Peyer's patch (tissue), 4 donors: Measurements from ENCODE around the gene CARMIL3. TPM values are rescaled to one million over a fixed set of nuclear protein-coding genes. Genes with fewer than 3 reads are reported as not detected.
A peak's percentile ranks its signal among the peaks of the same experiment; 100 is the strongest.

Experiments
- DNase-seq, 3 donors: peaks; one replicate each; pipeline ENCODE4 v3.0.0-alpha.2; 2017 to 2019
- H3K27ac ChIP-seq, 4 donors: fragments of 200-600 bp; sonication (generic); one replicate each; pipeline ENCODE4 v1.5.1; 2016 to 2019
- H3K27me3 ChIP-seq, 2 donors: fragments of 200-600 bp; sonication (generic); one replicate each; pipeline ENCODE4 v1.5.1; 2019
- H3K36me3 ChIP-seq, 3 donors: fragments of 200-600 bp; sonication (generic); one replicate each; pipeline ENCODE4 v1.5.1; 2016 to 2019
- H3K4me1 ChIP-seq, 4 donors: fragments of 200-600 bp; sonication (generic); one replicate each; pipeline ENCODE4 v1.5.1; 2016 to 2019
- H3K4me3 ChIP-seq, 4 donors: fragments of 200-600 bp; sonication (generic); 1 replicate in 3 of 4; 2 replicates in 1 of 4; pipeline ENCODE4 v1.5.1; 2016 to 2019; ENCODE audit warnings: mild to moderate bottlenecking in 1 of 4
- H3K9me3 ChIP-seq, 4 donors: fragments of 200-600 bp; sonication (generic); one replicate each; pipeline ENCODE4 v1.5.1; 2016 to 2019; ENCODE audit warnings: mild to moderate bottlenecking in 1 of 4
- CTCF ChIP-seq, 6 experiments: fragments of 450-650 bp in 4 of 6; fragments of 200-600 bp in 2 of 6; sonication (generic) in 1 of 6; IDR thresholded peaks; one replicate each; pipeline ENCODE4 v1.5.1; 2017 to 2019; ENCODE audit warnings: antibody characterized with exemption in 6 of 6, mild to moderate bottlenecking in 3 of 6, moderate library complexity in 1 of 6
- POLR2A ChIP-seq, 2 donors: fragments of 450-650 bp; IDR thresholded peaks; one replicate each; pipeline ENCODE4 v1.5.1; 2017; ENCODE audit warnings: antibody characterized with exemption in 2 of 2, mild to moderate bottlenecking in 2 of 2, moderate library complexity in 2 of 2
- total RNA-seq, 4 donors: library from RNA; depleted of rRNA; stranded (reverse); fragments of >200 nt; gene quantifications; one replicate each; pipeline ENCODE4 v1.1.0, GENCODE V29; 2016

CARMIL3 gene
- total RNA-seq, 4 donors from 2014 or later: 1.3 to 5.8 (median 2.8) TPM

GRCh38 chr14:24060443-24060842 lies 8.6 kb downstream of the CARMIL3 start:
- H3K9me3 ChIP-seq: no peaks in the 10 kb centered on the region
- no peak overlapping the region for H3K4me3 ChIP-seq
- H3K27ac ChIP-seq: peak overlapping the region in 3 of 4 donors; percentile 59 to 94 (median 78)
- TF ChIP-seq CTCF (IDR thresholded peaks at IDR 0.05): no peak
- TF ChIP-seq POLR2A (IDR thresholded peaks at IDR 0.05): no peak
- H3K4me1 ChIP-seq: peaks cover 0 to 49% (median 2%) of the 10 kb centered on the region in 4 donors
- H3K27me3 ChIP-seq: no peaks in the 10 kb centered on the region
- no peak for DNase-seq
- H3K36me3 ChIP-seq: no peaks in the 10 kb centered on the region

- Histone ChIP-seq H3K4me3 (no peak overlapping the region), H3K27ac (peak overlapping the region in 3 of 4 donors; percentile 59 to 94 (median 78)), H3K27me3 (no peaks in the 10 kb centered on the region), H3K9me3 (no peaks in the 10 kb centered on the region), H3K4me1 (peaks cover 0 to 49% (median 2%) of the 10 kb centered on the region in 4 donors), H3K36me3 (no peaks in the 10 kb centered on the region)
- TF ChIP-seq POLR2A (IDR thresholded peaks at IDR 0.05): peak in 1 of 2 donors; percentile 35
- no peak for TF ChIP-seq CTCF (IDR thresholded peaks at IDR 0.05)
- DNase-seq: peak in 2 of 3 donors; percentile 83 to 84
Measured at GRCh38 chr14:24060984-24061913, 9.4 kb downstream of the CARMIL3 start.

- Histone ChIP-seq H3K36me3 (no peaks in the 10 kb centered on the region), H3K4me1 (peaks cover 0 to 49% (median 2%) of the 10 kb centered on the region in 4 donors), H3K4me3 (no peak overlapping the region), H3K27me3 (no peaks in the 10 kb centered on the region), H3K9me3 (no peaks in the 10 kb centered on the region), H3K27ac (peak overlapping the region in 3 of 4 donors; percentile 58 to 94 (median 78))
- DNase-seq: peak in 1 of 3 donors; percentile 39
- TF ChIP-seq POLR2A (IDR thresholded peaks at IDR 0.05): no peak
- TF ChIP-seq CTCF (IDR thresholded peaks at IDR 0.05): no peak
Measured at GRCh38 chr14:24062216-24062980, 10.6 kb downstream of the CARMIL3 start.

- H3K36me3 ChIP-seq: no peaks in the 10 kb centered on the region
- H3K4me1 ChIP-seq: peaks cover 0 to 49% (median 2%) of the 10 kb centered on the region in 4 donors
- DNase-seq: peak in 1 of 3 donors; percentile 61
- H3K27ac ChIP-seq: peak overlapping the region in 3 of 4 donors; percentile 24 to 94 (median 78)
- H3K9me3 ChIP-seq: no peaks in the 10 kb centered on the region
- TF ChIP-seq POLR2A (IDR thresholded peaks at IDR 0.05): no peak
- no peak for TF ChIP-seq CTCF (IDR thresholded peaks at IDR 0.05)
- no peaks in the 10 kb centered on the region for H3K27me3 ChIP-seq
- H3K4me3 ChIP-seq: no peak overlapping the region
Measured at GRCh38 chr14:24063263-24063836, 11.5 kb downstream of the CARMIL3 start.

- TF ChIP-seq CTCF (IDR thresholded peaks at IDR 0.05) (no peak), POLR2A (IDR thresholded peaks at IDR 0.05) (no peak)
- peaks cover 0 to 40% (median 2%) of the 10 kb centered on the region in 4 donors for H3K4me1 ChIP-seq
Measured at GRCh38 chr14:24064091-24064795, 12.4 kb downstream of the CARMIL3 start.

More at GRCh38 chr14:24064091-24064795, 12.4 kb downstream of the CARMIL3 start:
- no peaks in the 10 kb centered on the region for H3K36me3 ChIP-seq
- H3K27me3 ChIP-seq: no peaks in the 10 kb centered on the region
- peak overlapping the region in 1 of 4 donors; percentile 94 for H3K27ac ChIP-seq
- H3K9me3 ChIP-seq: no peaks in the 10 kb centered on the region
- H3K4me3 ChIP-seq: no peak overlapping the region
- DNase-seq: no peak
